Lower lobe of right lung (tissue), 2 donors: ENCODE results near the gene C6orf62. TPM values are rescaled to one million over a fixed set of nuclear protein-coding genes. Genes with fewer than 3 reads are reported as not detected.

Experiments used
- ATAC-seq, 2 donors: fragments of 200-7000 bp; cut with Tn5 transposase; one replicate each; pipeline ENCODE4 v1.9.1; 2020 to 2022; ENCODE audit warnings: mild to moderate bottlenecking in 2 of 2, moderate library complexity in 2 of 2
- DNase-seq: peaks from one replicate; pipeline ENCODE4 v3.0.0-alpha.2; 2020
- H3K27ac ChIP-seq: fragments of 200-600 bp; one replicate; pipeline ENCODE4 v1.8.0; 2022
- H3K27me3 ChIP-seq: fragments of 200-600 bp; one replicate; pipeline ENCODE4 v1.8.0; 2022; ENCODE audit warnings: low read depth
- H3K36me3 ChIP-seq: fragments of 200-600 bp; one replicate; pipeline ENCODE4 v1.8.0; 2022; ENCODE audit warnings: mild to moderate bottlenecking
- H3K4me1 ChIP-seq: fragments of 200-600 bp; one replicate; pipeline ENCODE4 v1.8.0; 2022
- H3K4me3 ChIP-seq: fragments of 200-600 bp; one replicate; pipeline ENCODE4 v1.8.0; 2022; ENCODE audit warnings: mild to moderate bottlenecking
- H3K9me3 ChIP-seq: fragments of 200-600 bp; one replicate; pipeline ENCODE4 v1.8.0; 2022
- intact Hi-C: fragments of 100-400 bp; cut with DNase I; formaldehyde crosslinking; loops from one replicate; pipeline ENCODE4 v1.11.0; 2022
- total RNA-seq: library from RNA; stranded (reverse); fragmentation: NEBNext Ultra II Directional; extraction: Animal tissue kit (Norgen Biotek cat#: 25700); gene quantifications from one replicate; pipeline ENCODE4 v1.2.1, GENCODE V29; 2021
- TF ChIP-seq, protein P1 (sequence below): fragments of 200-600 bp; IDR thresholded peaks from one replicate; pipeline ENCODE4 v1.8.0; 2022; ENCODE audit warnings: antibody characterized with exemption, mild to moderate bottlenecking
- donor health status: DM: no; HTN: yes; CAD: no; lungs with severe emphysema.

Gene C6orf62
- total RNA-seq, 1 donor from 2014 or later, result 123 TPM

DNA sequence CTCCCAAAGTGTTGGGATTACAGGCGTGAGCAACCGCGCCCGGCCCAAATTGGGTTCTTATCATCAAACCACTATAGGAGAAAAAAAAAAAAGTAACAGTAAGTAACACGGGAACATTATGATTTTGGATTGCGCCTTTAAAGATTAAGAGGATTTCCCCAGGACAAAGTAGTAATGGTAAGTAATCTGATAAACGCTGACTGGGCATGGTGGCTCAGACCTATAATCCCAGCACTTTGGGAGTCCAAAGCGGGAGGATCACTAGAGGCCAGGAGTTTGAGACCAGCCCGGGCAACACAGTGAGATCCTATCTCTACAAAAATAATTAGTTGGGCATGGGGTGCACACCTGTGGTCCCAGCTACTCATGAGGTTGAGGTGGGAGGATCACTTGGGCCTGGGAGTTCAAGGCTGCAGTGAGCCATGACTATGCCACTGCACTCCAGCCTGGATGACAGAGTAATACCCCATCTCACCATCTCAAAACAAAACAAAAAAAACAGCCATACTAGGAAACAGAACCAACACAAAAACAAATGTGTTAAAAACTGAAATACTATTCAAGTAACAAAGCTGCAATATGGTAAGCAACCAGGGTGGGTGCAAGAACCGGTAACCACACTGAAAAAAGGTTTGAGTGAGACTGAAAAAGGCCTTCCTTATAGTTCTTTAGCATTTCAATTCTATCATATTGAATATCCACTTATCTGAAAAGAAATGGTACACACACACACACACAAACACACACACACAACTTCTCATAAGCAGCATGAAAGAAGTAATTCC lies 8.2 kb downstream of the C6orf62 start:
- Histone ChIP-seq H3K27ac (no peak overlapping the region), H3K4me1 (peaks cover 53% of the 10 kb centered on the region), H3K27me3 (no peaks in the 10 kb centered on the region), H3K9me3 (no peaks in the 10 kb centered on the region), H3K36me3 (peaks cover 100% of the 10 kb centered on the region), H3K4me3 (no peak overlapping the region)
- ATAC-seq (no peak), DNase-seq (no peak)
- intact Hi-C loops, result no loop called here
- TF ChIP-seq, protein P1, sequence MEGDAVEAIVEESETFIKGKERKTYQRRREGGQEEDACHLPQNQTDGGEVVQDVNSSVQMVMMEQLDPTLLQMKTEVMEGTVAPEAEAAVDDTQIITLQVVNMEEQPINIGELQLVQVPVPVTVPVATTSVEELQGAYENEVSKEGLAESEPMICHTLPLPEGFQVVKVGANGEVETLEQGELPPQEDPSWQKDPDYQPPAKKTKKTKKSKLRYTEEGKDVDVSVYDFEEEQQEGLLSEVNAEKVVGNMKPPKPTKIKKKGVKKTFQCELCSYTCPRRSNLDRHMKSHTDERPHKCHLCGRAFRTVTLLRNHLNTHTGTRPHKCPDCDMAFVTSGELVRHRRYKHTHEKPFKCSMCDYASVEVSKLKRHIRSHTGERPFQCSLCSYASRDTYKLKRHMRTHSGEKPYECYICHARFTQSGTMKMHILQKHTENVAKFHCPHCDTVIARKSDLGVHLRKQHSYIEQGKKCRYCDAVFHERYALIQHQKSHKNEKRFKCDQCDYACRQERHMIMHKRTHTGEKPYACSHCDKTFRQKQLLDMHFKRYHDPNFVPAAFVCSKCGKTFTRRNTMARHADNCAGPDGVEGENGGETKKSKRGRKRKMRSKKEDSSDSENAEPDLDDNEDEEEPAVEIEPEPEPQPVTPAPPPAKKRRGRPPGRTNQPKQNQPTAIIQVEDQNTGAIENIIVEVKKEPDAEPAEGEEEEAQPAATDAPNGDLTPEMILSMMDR, result no peak

DNA sequence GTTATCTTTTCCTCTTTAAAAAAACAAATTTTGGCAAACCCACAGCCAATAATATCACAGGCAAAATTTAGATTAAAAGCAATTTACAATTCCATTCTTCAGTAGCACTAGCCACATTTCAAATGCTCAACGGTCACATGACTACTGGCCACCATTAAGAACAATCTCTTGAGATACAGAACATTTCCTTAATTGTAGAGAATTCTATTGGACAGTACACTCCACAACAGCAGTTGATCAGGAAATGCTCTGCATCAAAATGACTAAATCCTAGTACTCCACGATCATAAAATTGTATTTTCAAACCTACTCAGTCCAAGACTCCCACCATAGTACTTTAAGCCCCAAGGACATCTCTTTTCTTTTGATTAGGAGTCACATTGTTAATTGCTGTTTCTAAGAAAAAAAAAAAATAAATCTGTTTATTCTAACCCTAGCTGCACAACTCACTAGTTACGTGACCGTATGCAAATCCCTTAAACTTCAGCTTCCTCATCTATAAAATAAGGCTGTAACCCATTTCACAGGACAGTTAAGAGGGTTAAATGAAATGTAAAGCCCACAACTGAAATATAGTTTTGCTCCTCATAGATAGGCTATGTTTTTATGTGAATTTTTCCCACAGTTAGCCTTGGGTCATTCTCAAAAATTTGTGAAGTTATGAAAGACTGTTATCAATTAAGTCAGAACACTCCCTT lies 9.8 kb downstream of the C6orf62 start:
- H3K27me3 ChIP-seq, result no peaks in the 10 kb centered on the region
- H3K36me3 ChIP-seq, result peaks cover 100% of the 10 kb centered on the region
- peaks cover 38% of the 10 kb centered on the region for H3K4me1 ChIP-seq
- TF ChIP-seq, protein P1, result no peak
- H3K27ac ChIP-seq, result no peak overlapping the region
- DNase-seq (no peak), ATAC-seq (no peak)
- intact Hi-C loops, result no loop called here
- H3K9me3 ChIP-seq, result no peaks in the 10 kb centered on the region
- H3K4me3 ChIP-seq, result no peak overlapping the region

DNA sequence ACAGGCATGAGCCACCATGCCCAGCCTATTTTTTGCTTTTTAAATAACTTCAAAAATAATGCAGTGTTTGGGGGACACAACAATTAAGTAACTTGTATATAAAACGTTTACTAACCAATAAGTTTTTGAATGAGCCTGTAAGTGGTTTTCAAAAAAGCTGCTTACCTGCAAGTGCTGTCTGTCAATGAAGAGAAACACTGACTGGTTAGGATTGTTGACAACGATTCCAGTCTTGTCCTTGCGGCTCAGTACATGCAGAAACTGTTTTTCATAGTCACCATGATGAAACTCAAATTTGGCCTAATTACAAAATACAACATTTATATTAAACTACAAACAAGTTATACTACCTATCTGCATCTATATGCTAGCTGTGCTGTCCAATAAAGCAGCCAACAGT lies 10.3 kb downstream of the C6orf62 start:
- no peak overlapping the region for H3K4me3 ChIP-seq
- H3K36me3 ChIP-seq, result peaks cover 100% of the 10 kb centered on the region
- DNase-seq (no peak), ATAC-seq (no peak)
- TF ChIP-seq, protein P1, result no peak
- H3K4me1 ChIP-seq, result peaks cover 32% of the 10 kb centered on the region
- H3K27ac ChIP-seq, result no peak overlapping the region
- H3K27me3 ChIP-seq, result no peaks in the 10 kb centered on the region
- intact Hi-C loops, result no loop called here
- no peaks in the 10 kb centered on the region for H3K9me3 ChIP-seq

DNA sequence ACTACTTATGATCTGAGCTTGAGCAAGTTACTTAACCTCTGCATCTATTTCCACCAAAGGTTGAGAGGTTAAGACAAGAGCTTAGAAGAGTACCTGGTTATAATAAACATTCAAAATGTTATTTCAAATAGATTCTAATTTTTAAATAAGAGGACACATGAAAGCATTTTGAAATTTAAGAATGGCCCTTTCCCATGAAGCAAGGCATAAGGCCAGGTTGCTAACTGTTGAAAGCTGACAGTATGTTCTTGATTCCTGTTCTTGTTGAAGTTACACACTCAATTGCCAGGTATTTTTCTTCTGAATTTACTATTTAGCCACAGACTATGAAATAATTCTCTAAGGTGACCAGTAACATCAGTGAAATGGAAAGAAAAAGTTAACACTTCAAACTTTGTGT lies 14.5 kb downstream of the C6orf62 start:
- no peak for DNase-seq
- peaks cover 82% of the 10 kb centered on the region for H3K36me3 ChIP-seq
- no peaks in the 10 kb centered on the region for H3K9me3 ChIP-seq
- intact Hi-C loops, result loop anchor here (5.0 kb wide), 1 partner anchor 287 kb away; no protein-coding TSS in a partner anchor
- no peak overlapping the region for H3K27ac ChIP-seq
- TF ChIP-seq, protein P1, result no peak
- H3K27me3 ChIP-seq, result no peaks in the 10 kb centered on the region
- no peak overlapping the region for H3K4me3 ChIP-seq
- ATAC-seq, result no peak
- H3K4me1 ChIP-seq, result no peaks in the 10 kb centered on the region

DNA sequence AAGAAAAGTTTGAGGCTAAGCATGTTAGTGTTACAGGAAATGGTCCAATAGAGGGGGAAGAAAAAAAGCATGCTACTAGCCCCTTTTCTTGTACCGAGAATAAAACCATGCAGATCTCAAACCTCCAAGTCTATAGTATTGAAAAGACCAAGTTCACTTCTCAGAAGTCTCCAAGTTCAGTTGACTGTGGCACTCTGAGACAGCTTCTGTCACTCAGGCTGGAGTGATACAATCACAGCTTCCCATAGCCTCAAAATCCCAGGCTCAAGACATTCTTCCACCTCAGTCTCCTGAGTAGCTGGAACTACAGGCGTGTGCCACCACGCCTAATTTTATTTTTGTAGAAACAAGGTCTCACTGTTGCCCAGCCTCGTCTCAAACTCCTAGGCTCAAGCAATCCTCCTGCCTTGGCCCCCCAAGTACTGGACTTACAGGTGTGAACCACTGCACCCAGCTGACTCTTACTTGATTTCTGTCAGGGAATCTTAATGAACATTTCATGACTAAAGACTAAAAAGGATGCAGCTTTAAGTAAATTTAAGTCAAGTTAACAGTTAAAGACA lies 16.2 kb downstream of the C6orf62 start:
- no peaks in the 10 kb centered on the region for H3K9me3 ChIP-seq
- no peak overlapping the region for H3K4me3 ChIP-seq
- H3K4me1 ChIP-seq, result no peaks in the 10 kb centered on the region
- TF ChIP-seq, protein P1, result no peak
- ATAC-seq (no peak), DNase-seq (no peak)
- intact Hi-C loops, result loop anchor here (5.0 kb wide), 1 partner anchor 286 kb away; no protein-coding TSS in a partner anchor
- no peaks in the 10 kb centered on the region for H3K27me3 ChIP-seq
- peaks cover 66% of the 10 kb centered on the region for H3K36me3 ChIP-seq
- H3K27ac ChIP-seq, result no peak overlapping the region
